OCI-LY3 (cell line): Measurements from ENCODE around the gene ZNF496.
"Not testable (repeated sequence)": the region's sequence is repeated elsewhere in the genome, so short reads cannot be mapped to it uniquely, and the experiment has no call there.

Source experiments
- H2AFZ ChIP-seq: fragments of 200-600, 300-600 bp; shearing (Covaris generic); 2 replicates; pipeline ENCODE4 v1.6.0; 2014; ENCODE audit warnings: antibody characterized with exemption, low read depth, low read length
- H3K27ac ChIP-seq: fragments of 200-600, 300-600 bp; sonication (generic); 2 replicates; pipeline ENCODE4 v1.5.1; 2014; ENCODE audit warnings: mild to moderate bottlenecking, low read length, moderate library complexity, mixed read lengths
- H3K27me3 ChIP-seq: fragments of 200-600, 300-600 bp; sonication (generic); 2 replicates; pipeline ENCODE4 v1.6.1; 2014; ENCODE audit warnings: low read depth, low read length, mixed read lengths
- H3K36me3 ChIP-seq: fragments of 200-600, 300-600 bp; sonication (generic); replicated peaks from 2 replicates; pipeline ENCODE3; 2014; ENCODE audit warnings: low read depth, low read length, mixed read lengths
- H3K4me1 ChIP-seq: fragments of 300-600, 200-600 bp; sonication (generic); 2 replicates; pipeline ENCODE4 v1.6.1; 2014; ENCODE audit warnings: low read length, mixed read lengths
- H3K4me2 ChIP-seq: fragments of 200-600, 300-600 bp; sonication (generic); 2 replicates; pipeline ENCODE4 v1.6.1; 2014; ENCODE audit warnings: low read length, mixed read lengths
- H3K4me3 ChIP-seq: fragments of 300-600, 200-600 bp; sonication (generic); 2 replicates; pipeline ENCODE4 v1.5.1; 2014; ENCODE audit warnings: antibody characterized with exemption, mild to moderate bottlenecking, low read length, moderate library complexity
- H3K79me2 ChIP-seq: fragments of 300-600, 200-600 bp; shearing (Covaris generic); 2 replicates; pipeline ENCODE4 v1.6.1; 2014; ENCODE audit warnings: mild to moderate bottlenecking, low read length, mixed read lengths
- H3K9ac ChIP-seq: fragments of 300-600, 200-600 bp; shearing (Covaris generic); 2 replicates; pipeline ENCODE4 v1.6.0; 2014; ENCODE audit warnings: mild to moderate bottlenecking, low read length, moderate library complexity
- H3K9me3 ChIP-seq: fragments of 200-600, 300-600 bp; shearing (Covaris generic); 2 replicates; pipeline ENCODE4 v1.6.1; 2014; ENCODE audit warnings: low read length, mixed read lengths; ENCODE audit not compliant: insufficient read depth
- H4K20me1 ChIP-seq: fragments of 200-600, 300-600 bp; sonication (generic); 2 replicates; pipeline ENCODE4 v1.6.1; 2016; ENCODE audit warnings: low read length, mixed read lengths; ENCODE audit not compliant: insufficient read depth
- CTCF ChIP-seq: fragments of 200-600, 300-600 bp; sonication (generic); IDR thresholded peaks from 2 replicates; pipeline ENCODE4 v1.5.1; 2014; ENCODE audit warnings: antibody characterized with exemption, low read length, low read depth
- EZH2phosphoT487 ChIP-seq: fragments of 200-600 bp; shearing (Covaris generic); IDR thresholded peaks from 2 replicates; pipeline ENCODE4 v1.6.1; 2018; ENCODE audit warnings: antibody characterized with exemption, mixed run types, low read depth

The ZNF496 gene

DNA sequence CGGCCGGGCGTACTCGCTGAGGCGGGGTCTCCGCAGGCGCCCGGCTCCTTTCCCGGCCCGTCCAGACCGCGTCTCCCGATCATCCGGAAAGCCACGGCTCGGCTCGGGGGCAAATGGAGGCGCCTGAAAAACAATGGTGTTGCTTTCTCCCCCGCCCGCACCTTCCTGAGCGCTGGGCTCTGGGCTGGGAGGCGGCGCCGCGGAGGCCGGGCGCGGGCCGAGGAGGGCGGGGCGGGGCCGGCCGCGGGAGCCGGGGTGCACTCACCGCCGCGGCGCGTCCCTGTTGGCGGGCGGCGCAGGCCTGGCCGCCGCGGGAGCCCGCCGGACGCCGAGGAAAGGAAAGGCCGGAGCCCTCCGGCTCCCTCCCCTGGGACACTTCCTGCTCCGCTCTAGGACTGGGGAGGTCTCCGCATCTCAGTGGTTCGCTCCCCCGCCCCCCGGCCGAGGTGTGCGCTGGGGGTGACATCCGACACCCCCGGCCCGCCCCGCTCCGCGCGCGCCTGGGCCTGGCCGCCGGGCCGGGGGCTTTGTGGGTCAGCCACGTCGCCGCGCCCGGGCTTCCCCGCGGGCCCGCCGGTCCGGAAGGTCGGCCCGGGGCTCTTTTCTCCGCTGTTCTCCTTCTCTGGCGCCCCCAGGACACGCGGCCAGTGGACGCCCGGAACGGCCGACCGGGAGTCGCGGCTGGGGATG lies at the start of gene ZNF496:
Gene ZNF496 (minus strand): TSS at position 343 of the 690 bp plus-strand sequence. CDS start 2,289 bp downstream, outside the sequence.
- Histone ChIP-seq H3K27ac (peak within 1 kb of the TSS; percentile 70), H3K4me1 (peaks cover 24% of the 10 kb centered on the region), H3K36me3 (peaks cover 63% of the 10 kb centered on the region), H2AFZ (peak within 1 kb of the TSS; percentile 15), H3K9ac (peak within 1 kb of the TSS; percentile 96), H4K20me1 (peaks cover 8% of the 10 kb centered on the region), H3K27me3 (no peaks in the 10 kb centered on the region), H3K4me3 (peak within 1 kb of the TSS; percentile 79), H3K79me2 (peaks cover 75% of the 10 kb centered on the region), H3K4me2 (peak within 1 kb of the TSS; percentile 91), H3K9me3 (no peaks in the 10 kb centered on the region)
- TF ChIP-seq EZH2phosphoT487 = no peak

GRCh38 chr1:247378334-247379073 lies 46.8 kb upstream of the ZNF496 start:
- no peak for TF ChIP-seq CTCF
- no peak for TF ChIP-seq EZH2phosphoT487
- Histone ChIP-seq H3K4me3 (no peak overlapping the region), H3K4me1 (peaks cover 18% of the 10 kb centered on the region), H3K9ac (no peak overlapping the region), H3K4me2 (no peak overlapping the region), H3K27ac (no peak overlapping the region), H3K36me3 (peaks cover 4% of the 10 kb centered on the region), H2AFZ (no peak overlapping the region), H3K79me2 (no peaks in the 10 kb centered on the region), H3K27me3 (no peaks in the 10 kb centered on the region; the same call in 1 of the 2 replicates), H3K9me3 (no peaks in the 10 kb centered on the region), H4K20me1 (no peaks in the 10 kb centered on the region)

GRCh38 chr1:247377656-247378055 lies 46.0 kb upstream of the ZNF496 start:
- H3K27ac ChIP-seq, H3K36me3 ChIP-seq, H2AFZ ChIP-seq, H3K9ac ChIP-seq, H3K4me2 ChIP-seq, H3K79me2 ChIP-seq, H4K20me1 ChIP-seq, H3K4me3 ChIP-seq, H3K27me3 ChIP-seq, H3K9me3 ChIP-seq: not testable (repeated sequence)
- H3K4me1 ChIP-seq = peaks cover 14% of the 10 kb centered on the region

DNA sequence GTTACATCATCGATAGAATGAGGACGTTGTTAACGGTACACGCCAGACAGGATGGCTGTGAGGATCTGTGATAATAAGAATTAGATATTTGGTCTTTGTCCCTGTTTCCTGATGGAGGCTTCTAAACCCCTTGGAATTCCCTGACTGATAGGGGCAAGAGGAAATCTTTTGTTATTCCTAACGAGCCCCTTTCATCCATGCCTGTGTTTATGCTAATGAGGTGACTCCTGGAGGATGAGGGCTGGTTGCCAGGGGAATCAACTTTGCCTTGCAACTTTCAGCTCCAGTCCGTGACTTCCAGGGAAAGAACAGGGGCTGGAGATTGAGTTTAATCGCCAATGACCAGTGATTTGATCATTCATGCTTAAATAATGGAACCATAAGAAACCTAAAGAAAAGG lies 45.0 kb upstream of the ZNF496 start:
- Histone ChIP-seq H3K27ac (no peak overlapping the region), H3K4me3 (no peak overlapping the region), H2AFZ (no peak overlapping the region), H3K9ac (no peak overlapping the region), H3K36me3 (peaks cover 4% of the 10 kb centered on the region), H3K9me3 (no peaks in the 10 kb centered on the region), H3K27me3 (no peaks in the 10 kb centered on the region; the same call in 1 of the 2 replicates), H3K79me2 (no peaks in the 10 kb centered on the region), H4K20me1 (no peaks in the 10 kb centered on the region), H3K4me1 (peaks cover 10% of the 10 kb centered on the region), H3K4me2 (no peak overlapping the region)
- TF ChIP-seq EZH2phosphoT487 (no peak), CTCF (no peak)

DNA sequence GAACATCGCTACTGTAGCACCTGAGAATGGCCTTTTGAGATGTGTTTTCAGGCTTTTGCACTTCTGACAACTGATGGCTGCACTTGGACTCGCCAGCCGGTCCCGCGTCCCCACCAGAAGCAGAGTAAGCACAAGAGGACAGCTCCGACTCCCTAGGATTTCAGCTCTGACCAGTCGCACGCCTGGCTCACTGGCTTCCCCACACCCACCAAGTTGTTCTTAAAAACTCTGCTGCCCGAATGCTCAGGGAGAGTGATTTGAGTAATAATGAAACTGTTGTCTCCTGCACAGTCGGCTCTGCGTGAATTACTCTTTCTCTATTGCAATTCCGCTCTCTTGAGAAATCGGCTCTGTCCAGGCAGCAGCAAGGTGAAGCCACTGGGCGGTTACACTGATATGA lies 44.1 kb upstream of the ZNF496 start:
- Histone ChIP-seq H3K27ac (no peak overlapping the region), H4K20me1 (no peaks in the 10 kb centered on the region), H3K4me2 (peak overlapping the region; percentile 15; the same call in 1 of the 2 replicates), H3K79me2 (no peaks in the 10 kb centered on the region), H3K9ac (no peak overlapping the region), H3K27me3 (no peaks in the 10 kb centered on the region; the same call in 1 of the 2 replicates), H3K4me1 (peaks cover 10% of the 10 kb centered on the region), H3K9me3 (no peaks in the 10 kb centered on the region), H3K36me3 (peaks cover 4% of the 10 kb centered on the region), H3K4me3 (no peak overlapping the region), H2AFZ (no peak overlapping the region)
- TF ChIP-seq EZH2phosphoT487 (no peak), CTCF (no peak)

- not testable (repeated sequence) for H3K4me2 ChIP-seq, H3K27ac ChIP-seq, H2AFZ ChIP-seq, H3K79me2 ChIP-seq, H3K27me3 ChIP-seq, H4K20me1 ChIP-seq, H3K9ac ChIP-seq, H3K36me3 ChIP-seq, H3K4me3 ChIP-seq, H3K9me3 ChIP-seq
- H3K4me1 ChIP-seq = peaks cover 10% of the 10 kb centered on the region
These were observed 43.1 kb upstream of the ZNF496 start for GRCh38 chr1:247374651-247375334.
